Fibroblast of skin of abdomen (primary cell): Measurements from ENCODE around the gene RHBDL3. TPM values are rescaled to one million over a fixed set of nuclear protein-coding genes. Genes with fewer than 3 reads are reported as not detected.
"Not testable (repeated sequence)": the region's sequence is repeated elsewhere in the genome, so short reads cannot be mapped to it uniquely, and the experiment has no call there.

ENCODE experiments used
- DNase-seq: peaks from one replicate; pipeline ENCODE4 v3.0.0-alpha.2; 2013
- polyA plus RNA-seq, 2 experiments: library from polyadenylated mRNA; unstranded; fragments of 120-200 nt; gene quantifications; one replicate each; pipeline ENCODE4 v1.2.1, GENCODE V29; 2013; ENCODE audit not compliant: insufficient read length in 2 of 2

RHBDL3 gene
- 0.40 TPM for polyA plus RNA-seq (2013, experiment 1 of 2; ENCODE audit: insufficient read length)
- 0.21 TPM for polyA plus RNA-seq (2013, experiment 2 of 2; ENCODE audit: insufficient read length)

GRCh38 chr17:32265192-32265923 is at the start of gene RHBDL3:
Gene RHBDL3, plus strand, starts transcription at chr17:32265832. Its CDS starts 358 bp downstream, at chr17:32266190.
- no peak for DNase-seq

- no peak for DNase-seq
Measured at GRCh38 chr17:32222621-32223020, 43.0 kb upstream of the RHBDL3 start.

- DNase-seq = no peak
Measured at GRCh38 chr17:32223703-32224102, 41.9 kb upstream of the RHBDL3 start.

- DNase-seq = no peak
Measured at GRCh38 chr17:32226886-32227285, 38.7 kb upstream of the RHBDL3 start.

GRCh38 chr17:32227910-32228309 is 37.7 kb upstream of the RHBDL3 start:
- DNase-seq = no peak

- no peak for DNase-seq
Measured at GRCh38 chr17:32235588-32235987, 30.0 kb upstream of the RHBDL3 start.

GRCh38 chr17:32239456-32239855 is 26.2 kb upstream of the RHBDL3 start:
- no peak for DNase-seq

- DNase-seq = peak; percentile 21
Measured at GRCh38 chr17:32240750-32241149, 24.9 kb upstream of the RHBDL3 start.

- no peak for DNase-seq
Measured at GRCh38 chr17:32241640-32242039, 24.0 kb upstream of the RHBDL3 start.

- no peak for DNase-seq
Measured at GRCh38 chr17:32249475-32249874, 16.2 kb upstream of the RHBDL3 start.

- peak; percentile 64 for DNase-seq
Measured at GRCh38 chr17:32253117-32253611, 12.5 kb upstream of the RHBDL3 start.

- no peak for DNase-seq
Measured at GRCh38 chr17:32256012-32256700, 9.5 kb upstream of the RHBDL3 start.

GRCh38 chr17:32256701-32257019 is 9.0 kb upstream of the RHBDL3 start:
- no peak for DNase-seq

GRCh38 chr17:32258383-32259140 is 7.1 kb upstream of the RHBDL3 start:
- peak; percentile 6 for DNase-seq

- DNase-seq = peak; percentile 19
Measured at GRCh38 chr17:32259586-32259985, 6.0 kb upstream of the RHBDL3 start.

- peak; percentile 9 for DNase-seq
Measured at GRCh38 chr17:32261417-32261736, 4.3 kb upstream of the RHBDL3 start.

- no peak for DNase-seq
Measured at GRCh38 chr17:32261936-32262510, 3.6 kb upstream of the RHBDL3 start.

- DNase-seq = not testable (repeated sequence)
Measured at GRCh38 chr17:32263515-32263914, 2.1 kb upstream of the RHBDL3 start.

- no peak for DNase-seq
Measured at GRCh38 chr17:32264140-32264799, 1.4 kb upstream of the RHBDL3 start.

GRCh38 chr17:32264823-32265191 is 825 bp upstream of the RHBDL3 start:
- no peak for DNase-seq

GRCh38 chr17:32266051-32266388 is 388 bp downstream of the RHBDL3 start:
- DNase-seq = no peak
